ENCODE data around the gene TSHZ2. TPM values are rescaled to one million over a fixed set of nuclear protein-coding genes. Genes with fewer than 3 reads are reported as not detected.
"Not testable (repeated sequence)": the region's sequence is repeated elsewhere in the genome, so short reads cannot be mapped to it uniquely, and the experiment has no call there.

The TSHZ2 gene
- total RNA-seq, 4 donors from 2014 or later: 1.9 to 12.9 (median 5.0) TPM

GRCh38 chr20:53320701-53321100 is 348.5 kb downstream of the TSHZ2 start:
- TF ChIP-seq CTCF (IDR thresholded peaks at IDR 0.05): no peak
- TF ChIP-seq EP300 (IDR thresholded peaks at IDR 0.05; ENCODE audit: low read depth): no peak
- TF ChIP-seq POLR2AphosphoS5 (IDR thresholded peaks at IDR 0.05): no peak
- no peak for TF ChIP-seq POLR2A (IDR thresholded peaks at IDR 0.05)
- DNase-seq: no peak
- in situ Hi-C loops (cut with MboI; ENCODE audit: low pct_ligation_motif_present in 1 of 4, low pct_unique_long_range_greater_than_20kb in 1 of 4, low sequenced_read_pairs in 3 of 4): no loop called here
- 71 to 80% methylated on average over 2 to 3 of the region's 3 CpGs for WGBS, 2 donors (ENCODE audit: low coverage in 1 of 2)
- H3K9me3 ChIP-seq: no peaks in the 10 kb centered on the region
- no peak overlapping the region for H3K27ac ChIP-seq
- intact Hi-C loops (cut with DNase I; ENCODE audit: low total_unique reads): no loop called here
- no peaks in the 10 kb centered on the region for H3K4me1 ChIP-seq
- H3K36me3 ChIP-seq: no peaks in the 10 kb centered on the region
- no peaks in the 10 kb centered on the region for H3K27me3 ChIP-seq
- no peak overlapping the region for H3K4me3 ChIP-seq

GRCh38 chr20:53321596-53321995 is 349.4 kb downstream of the TSHZ2 start:
- no peak for DNase-seq
- no peak overlapping the region for H3K27ac ChIP-seq
- no peaks in the 10 kb centered on the region for H3K4me1 ChIP-seq
- no peaks in the 10 kb centered on the region for H3K36me3 ChIP-seq
- no peaks in the 10 kb centered on the region for H3K9me3 ChIP-seq
- no peak overlapping the region for H3K4me3 ChIP-seq
- no peaks in the 10 kb centered on the region for H3K27me3 ChIP-seq
- in situ Hi-C loops (cut with MboI; ENCODE audit: low pct_ligation_motif_present in 1 of 4, low pct_unique_long_range_greater_than_20kb in 1 of 4, low sequenced_read_pairs in 3 of 4): no loop called here
- TF ChIP-seq EP300 (IDR thresholded peaks at IDR 0.05; ENCODE audit: low read depth) (no peak), CTCF (IDR thresholded peaks at IDR 0.05) (no peak), POLR2A (IDR thresholded peaks at IDR 0.05) (no peak), POLR2AphosphoS5 (IDR thresholded peaks at IDR 0.05) (no peak)
- intact Hi-C loops (cut with DNase I; ENCODE audit: low total_unique reads): no loop called here
- 80 to 93% methylated on average over 1 to 5 of the region's 5 CpGs for WGBS, 2 donors (ENCODE audit: low coverage in 1 of 2)

- H3K27me3 ChIP-seq: no peaks in the 10 kb centered on the region
- H3K9me3 ChIP-seq: no peaks in the 10 kb centered on the region
- 68% methylated on average over 3 of the region's 3 CpGs; no CpG with 5 or more reads in 1 of the 2 donors for WGBS, 2 donors (ENCODE audit: low coverage in 1 of 2)
- intact Hi-C loops (cut with DNase I; ENCODE audit: low total_unique reads): no loop called here
- H3K4me3 ChIP-seq: no peak overlapping the region
- no peaks in the 10 kb centered on the region for H3K4me1 ChIP-seq
- in situ Hi-C loops (cut with MboI; ENCODE audit: low pct_ligation_motif_present in 1 of 4, low pct_unique_long_range_greater_than_20kb in 1 of 4, low sequenced_read_pairs in 3 of 4): no loop called here
- H3K36me3 ChIP-seq: no peaks in the 10 kb centered on the region
- no peak for DNase-seq
- no peak overlapping the region for H3K27ac ChIP-seq
- TF ChIP-seq EP300 (IDR thresholded peaks at IDR 0.05; ENCODE audit: low read depth): no peak
- TF ChIP-seq POLR2AphosphoS5 (IDR thresholded peaks at IDR 0.05): no peak
- no peak for TF ChIP-seq POLR2A (IDR thresholded peaks at IDR 0.05)
- no peak for TF ChIP-seq CTCF (IDR thresholded peaks at IDR 0.05)
Measured at GRCh38 chr20:53322651-53323050, 350.5 kb downstream of the TSHZ2 start.

GRCh38 chr20:53323460-53323859 is 351.3 kb downstream of the TSHZ2 start:
- in situ Hi-C loops (cut with MboI; ENCODE audit: low pct_ligation_motif_present in 1 of 4, low pct_unique_long_range_greater_than_20kb in 1 of 4, low sequenced_read_pairs in 3 of 4); H3K27me3 ChIP-seq: not testable (repeated sequence)

DNA sequence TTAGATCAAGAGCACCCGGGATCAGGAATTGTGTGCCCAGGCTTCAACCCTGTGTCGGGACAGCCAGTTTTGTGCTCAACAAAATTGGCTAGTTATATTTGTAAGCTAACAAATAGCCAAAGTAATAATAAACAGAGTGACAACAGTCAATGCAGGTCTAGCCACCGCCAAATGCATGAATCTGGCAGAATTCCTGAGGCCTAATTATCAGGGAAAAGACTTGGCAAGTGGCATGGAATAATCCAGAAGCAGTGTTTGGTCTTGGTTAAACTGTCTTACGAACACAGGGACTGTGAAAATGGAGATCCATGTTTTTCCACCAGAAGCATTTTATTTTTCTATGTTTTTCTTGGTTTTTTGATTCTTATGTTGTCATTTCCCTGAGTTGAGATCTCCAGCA is 352.7 kb downstream of the TSHZ2 start:
- Histone ChIP-seq H3K4me1 (no peaks in the 10 kb centered on the region), H3K27ac (no peak overlapping the region), H3K36me3 (no peaks in the 10 kb centered on the region), H3K4me3 (no peak overlapping the region), H3K9me3 (no peaks in the 10 kb centered on the region), H3K27me3 (no peaks in the 10 kb centered on the region)
- 84 to 89% methylated on average over 4 of the region's 4 CpGs for WGBS, 2 donors (ENCODE audit: low coverage in 1 of 2)
- TF ChIP-seq EP300 (IDR thresholded peaks at IDR 0.05; ENCODE audit: low read depth): no peak
- no peak for TF ChIP-seq POLR2A (IDR thresholded peaks at IDR 0.05)
- no peak for TF ChIP-seq CTCF (IDR thresholded peaks at IDR 0.05)
- no peak for TF ChIP-seq POLR2AphosphoS5 (IDR thresholded peaks at IDR 0.05)
- intact Hi-C loops (cut with DNase I; ENCODE audit: low total_unique reads): no loop called here
- in situ Hi-C loops (cut with MboI; ENCODE audit: low pct_ligation_motif_present in 1 of 4, low pct_unique_long_range_greater_than_20kb in 1 of 4, low sequenced_read_pairs in 3 of 4): no loop called here
- DNase-seq: no peak

More at GRCh38 chr20:53323460-53323859, 351.3 kb downstream of the TSHZ2 start:
- H3K4me3 ChIP-seq; H3K27ac ChIP-seq; DNase-seq; H3K36me3 ChIP-seq; intact Hi-C loops (cut with DNase I; ENCODE audit: low total_unique reads); H3K4me1 ChIP-seq; H3K9me3 ChIP-seq: not testable (repeated sequence)
- 90 to 96% methylated on average over 3 to 6 of the region's 6 CpGs for WGBS, 2 donors (ENCODE audit: low coverage in 1 of 2)
